Lower leg skin (tissue), 3 donors: ENCODE results near the gene CEP76.

Source experiments
- POLR2A ChIP-seq, 2 donors: fragments of 450-650 bp; IDR thresholded peaks; one replicate each; pipeline ENCODE4 v1.6.1; 2016 to 2017; ENCODE audit warnings: antibody characterized with exemption in 2 of 2, mild to moderate bottlenecking in 1 of 2, moderate library complexity in 1 of 2
- TF ChIP-seq, protein P1 (sequence below), 3 donors: fragments of 450-650 bp; IDR thresholded peaks; one replicate each; pipeline ENCODE4 v1.5.1; 2016; ENCODE audit warnings: antibody characterized with exemption in 3 of 3, mild to moderate bottlenecking in 3 of 3, moderate library complexity in 2 of 3

DNA sequence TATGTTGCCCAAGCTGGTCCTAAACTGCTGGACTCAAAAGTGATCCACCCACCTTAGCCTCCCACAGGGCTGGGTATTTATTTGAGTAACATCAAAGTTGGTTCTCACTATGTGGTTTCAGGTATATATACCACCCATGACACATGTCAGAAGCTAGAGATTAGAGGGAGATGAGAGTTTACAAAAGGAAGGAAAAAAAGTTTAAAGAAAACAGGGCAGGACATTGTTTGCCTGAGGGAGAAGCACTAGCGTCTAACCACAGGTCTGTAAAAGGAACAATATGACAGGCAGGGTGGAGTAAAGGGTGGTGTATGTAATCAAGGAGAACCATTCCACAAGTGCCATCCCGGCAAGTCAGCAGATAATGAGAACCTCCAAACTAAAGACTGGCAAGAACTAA lies 8.5 kb downstream of the CEP76 start:
- TF ChIP-seq, protein P1, sequence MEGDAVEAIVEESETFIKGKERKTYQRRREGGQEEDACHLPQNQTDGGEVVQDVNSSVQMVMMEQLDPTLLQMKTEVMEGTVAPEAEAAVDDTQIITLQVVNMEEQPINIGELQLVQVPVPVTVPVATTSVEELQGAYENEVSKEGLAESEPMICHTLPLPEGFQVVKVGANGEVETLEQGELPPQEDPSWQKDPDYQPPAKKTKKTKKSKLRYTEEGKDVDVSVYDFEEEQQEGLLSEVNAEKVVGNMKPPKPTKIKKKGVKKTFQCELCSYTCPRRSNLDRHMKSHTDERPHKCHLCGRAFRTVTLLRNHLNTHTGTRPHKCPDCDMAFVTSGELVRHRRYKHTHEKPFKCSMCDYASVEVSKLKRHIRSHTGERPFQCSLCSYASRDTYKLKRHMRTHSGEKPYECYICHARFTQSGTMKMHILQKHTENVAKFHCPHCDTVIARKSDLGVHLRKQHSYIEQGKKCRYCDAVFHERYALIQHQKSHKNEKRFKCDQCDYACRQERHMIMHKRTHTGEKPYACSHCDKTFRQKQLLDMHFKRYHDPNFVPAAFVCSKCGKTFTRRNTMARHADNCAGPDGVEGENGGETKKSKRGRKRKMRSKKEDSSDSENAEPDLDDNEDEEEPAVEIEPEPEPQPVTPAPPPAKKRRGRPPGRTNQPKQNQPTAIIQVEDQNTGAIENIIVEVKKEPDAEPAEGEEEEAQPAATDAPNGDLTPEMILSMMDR (IDR thresholded peaks at IDR 0.05) = no peak
- no peak for TF ChIP-seq POLR2A (IDR thresholded peaks at IDR 0.05)
